GM13976 (cell line): ENCODE results near the gene GLP2R.

Source experiments
- DNase-seq: peaks from one replicate; pipeline ENCODE4 v3.0.0; 2012; ENCODE audit warnings: low spot score
- CTCF ChIP-seq: IDR thresholded peaks from 2 replicates; pipeline ENCODE4 v1.5.1; 2012; ENCODE audit warnings: borderline replicate concordance, mild to moderate bottlenecking; ENCODE audit not compliant: insufficient read depth; ENCODE audit errors: extremely low read depth, missing control alignments, control extremely low read depth
- in situ Hi-C: fragments of 300-500 bp; cut with MboI; formaldehyde crosslinking; loops from one replicate; pipeline ENCODE4 v1.12.0; 2022; ENCODE audit warnings: low sequenced_read_pairs, mixed read lengths, inconsistent platforms; ENCODE audit not compliant: unreplicated experiment

The GLP2R gene

GRCh38 chr17:9811086-9811485 lies 14.6 kb upstream of the GLP2R start:
- in situ Hi-C loops = no loop called here
- no peak for TF ChIP-seq CTCF

GRCh38 chr17:9811537-9811936 lies 14.2 kb upstream of the GLP2R start:
- in situ Hi-C loops = no loop called here
- no peak for DNase-seq
- TF ChIP-seq CTCF = no peak

More at GRCh38 chr17:9811086-9811485, 14.6 kb upstream of the GLP2R start:
- DNase-seq = no peak

GRCh38 chr17:9813166-9813565 lies 12.6 kb upstream of the GLP2R start:
- no peak for TF ChIP-seq CTCF
- DNase-seq = no peak
- in situ Hi-C loops = no loop called here

GRCh38 chr17:9814337-9814945 lies 11.3 kb upstream of the GLP2R start:
- TF ChIP-seq CTCF = no peak
- in situ Hi-C loops = no loop called here
- DNase-seq = no peak

- TF ChIP-seq CTCF = no peak
- in situ Hi-C loops = no loop called here
- DNase-seq = no peak
Observed at GRCh38 chr17:9816472-9816871, 9.3 kb upstream of the GLP2R start.

- DNase-seq = no peak
- TF ChIP-seq CTCF = no peak
- in situ Hi-C loops = no loop called here
Observed at GRCh38 chr17:9817086-9817485, 8.6 kb upstream of the GLP2R start.
